GM12892 (cell line): ENCODE results near the gene PYGM.

Source experiments
- POLR2A ChIP-seq: IDR thresholded peaks from 2 replicates; pipeline ENCODE4 v1.6.1; 2011; ENCODE audit warnings: low read depth, low read length, control low read depth
- POLR2AphosphoS5 ChIP-seq: IDR thresholded peaks from 2 replicates; pipeline ENCODE4 v1.6.1; 2011; ENCODE audit warnings: low read depth, low read length, control low read depth

GRCh38 chr11:64766881-64767280 is 7.1 kb upstream of the PYGM start:
- no peak for TF ChIP-seq POLR2A
- no peak for TF ChIP-seq POLR2AphosphoS5
